Fibroblast of lung (primary cell): ENCODE results near the gene PHOX2B. TPM values are rescaled to one million over a fixed set of nuclear protein-coding genes. Genes with fewer than 3 reads are reported as not detected.

Experiments
- DNase-seq, 2 donors: peaks; one replicate each; pipeline versions ENCODE4 v3.0.0 to v3.0.0-alpha.2; 2010; ENCODE audit warnings: low read depth in 2 of 2
- H2AFZ ChIP-seq: 2 replicates; pipeline ENCODE4 v1.5.1; 2012; ENCODE audit warnings: low read length, control low read depth, inconsistent platforms
- H3K27ac ChIP-seq: 2 replicates; pipeline ENCODE4 v1.5.1; 2011; ENCODE audit warnings: low read length, control low read depth; ENCODE audit not compliant: insufficient read depth
- H3K27me3 ChIP-seq: 2 replicates; pipeline ENCODE4 v1.5.1; 2011; ENCODE audit warnings: mild to moderate bottlenecking, low read length; ENCODE audit not compliant: control insufficient read depth, insufficient read depth
- H3K36me3 ChIP-seq: 2 replicates; pipeline ENCODE4 v1.5.1; 2011; ENCODE audit warnings: low read length; ENCODE audit not compliant: control insufficient read depth, insufficient read depth
- H3K4me1 ChIP-seq: 2 replicates; pipeline ENCODE4 v1.5.1; 2011; ENCODE audit warnings: low read length; ENCODE audit not compliant: control insufficient read depth, insufficient read depth; ENCODE audit errors: extremely low read depth
- H3K4me2 ChIP-seq: 2 replicates; pipeline ENCODE4 v1.5.1; 2011; ENCODE audit warnings: low read length, control low read depth; ENCODE audit not compliant: insufficient read depth; ENCODE audit errors: extremely low read depth
- H3K4me3 ChIP-seq, 4 experiments: fragments of 200-600 bp in 1 of 4; sonication (generic) in 1 of 4; replicated peaks in 1 of 4; 2 replicates each; pipeline ENCODE4 v1.5.1; 2011 to 2016; ENCODE audit warnings: low read length in 4 of 4, low read depth in 3 of 4, mild to moderate bottlenecking in 3 of 4, control low read depth in 2 of 4, inconsistent platforms in 1 of 4, mixed read lengths in 1 of 4; ENCODE audit not compliant: insufficient read depth in 1 of 4; ENCODE audit errors: control extremely low read depth in 1 of 4
- H3K79me2 ChIP-seq: 2 replicates; pipeline ENCODE4 v1.5.1; 2012; ENCODE audit warnings: mild to moderate bottlenecking, low read length, inconsistent platforms; ENCODE audit not compliant: control insufficient read depth, insufficient read depth
- H3K9ac ChIP-seq: 2 replicates; pipeline ENCODE4 v1.5.1; 2011; ENCODE audit warnings: mild to moderate bottlenecking, low read length, control low read depth; ENCODE audit not compliant: insufficient read depth
- H3K9me3 ChIP-seq: 2 replicates; pipeline ENCODE4 v1.5.1; 2012; ENCODE audit warnings: low read depth, low read length; ENCODE audit not compliant: control insufficient read depth, insufficient read depth
- H4K20me1 ChIP-seq: 2 replicates; pipeline ENCODE4 v1.5.1; 2011; ENCODE audit warnings: low read length; ENCODE audit not compliant: control insufficient read depth, insufficient read depth; ENCODE audit errors: extremely low read depth
- CTCF ChIP-seq, 2 donors: IDR thresholded peaks in 1 of 2; conservative IDR thresholded peaks in 1 of 2; 1 replicate in 1 of 2; 2 replicates in 1 of 2; pipeline ENCODE4 v1.5.1; 2011 to 2012; ENCODE audit warnings: low read length in 2 of 2, control low read depth in 1 of 2, inconsistent platforms in 1 of 2, low read depth in 1 of 2, mild to moderate bottlenecking in 1 of 2
- EZH2 ChIP-seq: IDR thresholded peaks from 2 replicates; pipeline ENCODE4 v1.5.1; 2012; ENCODE audit warnings: low read length, control low read depth, mild to moderate bottlenecking; ENCODE audit errors: missing control alignments
- polyA minus RNA-seq: library from RNA; depleted of rRNA, polyadenylated mRNA; stranded (reverse); fragments of >200 nt; gene quantifications from 2 replicates; pipeline ENCODE4 v1.2.3, GENCODE V29; 2011; ENCODE audit warnings: low replicate concordance
- polyA plus RNA-seq, 2 donors: library from polyadenylated mRNA; depleted of rRNA in 1 of 2; stranded (reverse) in 1 of 2; unstranded in 1 of 2; fragments of >200 nt; gene quantifications; 2 replicates each; pipeline ENCODE4 v1.2.1, GENCODE V29; 2011 to 2012; ENCODE audit warnings: missing spikeins in 1 of 2
- total RNA-seq: library from RNA; depleted of rRNA; stranded (reverse); fragments of >200 nt; gene quantifications from 2 replicates; pipeline ENCODE4 v1.2.1, GENCODE V29; 2014

Gene PHOX2B
- not detected in 2 replicates for total RNA-seq
- not detected in 2 replicates for polyA plus RNA-seq
- not detected in 2 replicates for polyA plus RNA-seq (2012)
- polyA minus RNA-seq: not detected in 2 replicates

DNA sequence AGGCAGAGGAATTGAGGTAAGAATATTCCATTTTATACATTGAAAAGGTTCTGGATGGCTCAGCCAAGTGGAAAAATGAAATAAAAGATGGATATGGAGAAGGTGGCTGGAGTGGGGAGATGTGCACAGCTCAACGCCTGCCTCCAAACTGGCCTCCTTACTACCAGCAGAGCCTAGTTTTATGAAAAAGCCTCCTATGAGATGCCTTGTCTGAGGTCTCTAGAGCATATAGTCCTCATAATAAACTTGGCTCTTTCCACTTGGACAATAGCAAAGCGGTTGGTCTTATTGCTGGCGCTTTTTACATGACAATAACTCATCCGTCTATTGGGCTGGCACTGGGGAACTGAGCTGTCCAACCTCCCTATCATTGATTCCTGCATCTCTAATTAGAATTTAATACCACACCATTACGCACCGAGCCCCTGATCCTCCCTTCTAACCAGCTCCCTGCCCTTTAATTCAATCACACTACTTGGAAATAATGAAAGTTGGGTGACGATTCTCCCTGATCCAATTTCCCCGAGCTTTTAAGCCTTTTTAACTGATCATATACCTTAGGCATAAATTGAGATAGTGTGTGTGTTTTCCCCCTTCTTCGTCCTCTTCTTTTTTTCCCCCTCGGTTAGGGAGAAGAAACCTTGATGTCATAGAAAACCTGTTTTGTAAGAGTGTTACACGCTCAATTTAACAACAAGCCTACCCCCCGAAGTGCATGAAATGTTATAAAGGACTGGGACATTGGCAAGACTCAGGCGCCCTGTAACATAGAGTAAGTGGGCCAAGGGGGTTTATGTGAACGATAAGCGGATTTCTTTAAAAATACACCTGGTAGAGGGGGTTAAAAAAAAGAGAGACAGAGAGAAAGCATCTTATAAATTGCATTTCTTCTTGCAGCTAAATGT, at the start of gene PHOX2B:
Gene PHOX2B (minus strand): TSS at position 155 of the 905 bp plus-strand sequence. CDS start 115 bp downstream, at position 40.
- Histone ChIP-seq H3K27me3 (peaks cover 81% of the 10 kb centered on the region), H3K9ac (no peak within 1 kb of the TSS), H3K4me1 (no peaks in the 10 kb centered on the region), H2AFZ (no peak within 1 kb of the TSS), H3K27ac (no peak within 1 kb of the TSS), H3K9me3 (no peaks in the 10 kb centered on the region), H4K20me1 (no peaks in the 10 kb centered on the region), H3K36me3 (no peaks in the 10 kb centered on the region), H3K4me3 (no peak within 1 kb of the TSS), H3K79me2 (no peaks in the 10 kb centered on the region), H3K4me2 (no peak within 1 kb of the TSS)
- DNase-seq: no peak
- TF ChIP-seq EZH2 (no peak), CTCF (conservative IDR thresholded peaks at IDR 0.05 in 1 of 2, IDR thresholded peaks at IDR 0.05 in 1 of 2; ENCODE audit: low read depth in 1 of 2, low read length in 2 of 2) (no peak)

DNA sequence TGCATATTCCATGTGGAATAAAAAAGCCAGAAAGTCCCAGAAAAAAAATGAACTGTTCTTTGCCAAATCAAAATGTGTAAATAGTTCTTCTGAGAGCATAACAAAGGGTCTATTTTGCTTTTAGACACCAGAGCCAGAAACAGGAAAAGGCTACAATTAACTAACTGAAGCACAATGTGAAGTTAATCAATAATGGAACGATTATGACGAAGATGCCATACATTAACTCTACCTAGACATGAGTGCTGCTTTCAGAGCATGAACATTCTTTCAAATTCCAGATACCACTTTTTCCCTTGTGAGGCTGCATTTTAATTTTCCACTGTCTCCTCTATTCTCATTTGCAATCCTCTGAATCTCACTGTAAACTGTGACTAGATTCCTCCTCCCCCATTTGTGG, 48.7 kb upstream of the PHOX2B start:
- Histone ChIP-seq H3K4me3 (no peak overlapping the region), H3K27me3 (no peaks in the 10 kb centered on the region), H3K27ac (no peak overlapping the region), H3K9me3 (no peaks in the 10 kb centered on the region), H3K79me2 (no peaks in the 10 kb centered on the region), H3K36me3 (no peaks in the 10 kb centered on the region), H3K4me1 (no peaks in the 10 kb centered on the region), H4K20me1 (no peaks in the 10 kb centered on the region), H3K9ac (no peak overlapping the region), H3K4me2 (no peak overlapping the region), H2AFZ (no peak overlapping the region)
- TF ChIP-seq CTCF (conservative IDR thresholded peaks at IDR 0.05 in 1 of 2, IDR thresholded peaks at IDR 0.05 in 1 of 2; ENCODE audit: low read depth in 1 of 2, low read length in 2 of 2) (no peak), EZH2 (no peak)
- DNase-seq: no peak

- Histone ChIP-seq H2AFZ (no peak overlapping the region), H4K20me1 (no peaks in the 10 kb centered on the region), H3K4me2 (no peak overlapping the region), H3K4me3 (no peak overlapping the region), H3K4me1 (no peaks in the 10 kb centered on the region), H3K27me3 (no peaks in the 10 kb centered on the region), H3K9me3 (no peaks in the 10 kb centered on the region), H3K9ac (no peak overlapping the region), H3K79me2 (no peaks in the 10 kb centered on the region), H3K27ac (no peak overlapping the region), H3K36me3 (no peaks in the 10 kb centered on the region)
- TF ChIP-seq EZH2 (no peak), CTCF (conservative IDR thresholded peaks at IDR 0.05 in 1 of 2, IDR thresholded peaks at IDR 0.05 in 1 of 2; ENCODE audit: low read depth in 1 of 2, low read length in 2 of 2) (no peak)
- no peak for DNase-seq
Observed at GRCh38 chr4:41796545-41797210, 48.2 kb upstream of the PHOX2B start.
